ENCODE data around the gene SMARCB1.

SMARCB1 gene

GRCh38 chr22:23786752-23787599 is at the start of gene SMARCB1:
Gene SMARCB1, plus strand, starts transcription at chr22:23786966. Its CDS starts 204 bp downstream, at chr22:23787170.
- peak; percentile 89 for DNase-seq (ENCODE audit: low spot score)

- DNase-seq (ENCODE audit: low spot score) = no peak
Observed at GRCh38 chr22:23737696-23738095, 49.1 kb upstream of the SMARCB1 start.

- no peak for DNase-seq (ENCODE audit: low spot score)
Observed at GRCh38 chr22:23742505-23743264, 44.1 kb upstream of the SMARCB1 start.

GRCh38 chr22:23743303-23743705 is 43.5 kb upstream of the SMARCB1 start:
- no peak for DNase-seq (ENCODE audit: low spot score)

GRCh38 chr22:23744001-23744400 is 42.8 kb upstream of the SMARCB1 start:
- no peak for DNase-seq (ENCODE audit: low spot score)

- no peak for DNase-seq (ENCODE audit: low spot score)
Observed at GRCh38 chr22:23744485-23744884, 42.3 kb upstream of the SMARCB1 start.

GRCh38 chr22:23745791-23746190 is 41.0 kb upstream of the SMARCB1 start:
- DNase-seq (ENCODE audit: low spot score) = no peak

- no peak for DNase-seq (ENCODE audit: low spot score)
Observed at GRCh38 chr22:23749841-23750301, 36.9 kb upstream of the SMARCB1 start.

- DNase-seq (ENCODE audit: low spot score) = no peak
Observed at GRCh38 chr22:23750367-23750713, 36.4 kb upstream of the SMARCB1 start.

GRCh38 chr22:23750714-23751440 is 35.9 kb upstream of the SMARCB1 start, which contains the start of gene ZNF70:
Gene ZNF70, minus strand, starts transcription at chr22:23751112. Its CDS starts 5,972 bp downstream, at chr22:23745140.
- peak; percentile 88 for DNase-seq (ENCODE audit: low spot score)

- DNase-seq (ENCODE audit: low spot score) = peak; percentile 39
Observed at GRCh38 chr22:23751441-23751996, 35.2 kb upstream of the SMARCB1 start.

GRCh38 chr22:23752090-23752691 is 34.6 kb upstream of the SMARCB1 start:
- no peak for DNase-seq (ENCODE audit: low spot score)

- DNase-seq (ENCODE audit: low spot score) = no peak
Observed at GRCh38 chr22:23752750-23753149, 34.0 kb upstream of the SMARCB1 start.

- DNase-seq (ENCODE audit: low spot score) = no peak
Observed at GRCh38 chr22:23753385-23753784, 33.4 kb upstream of the SMARCB1 start.

- DNase-seq (ENCODE audit: low spot score) = no peak
Observed at GRCh38 chr22:23754220-23754919, 32.4 kb upstream of the SMARCB1 start, which contains the start of gene VPREB3. Gene VPREB3, minus strand, starts transcription at chr22:23754425. Its CDS starts 62 bp downstream, at chr22:23754363.

GRCh38 chr22:23754980-23755636 is 31.7 kb upstream of the SMARCB1 start:
- DNase-seq (ENCODE audit: low spot score) = no peak

GRCh38 chr22:23755711-23756110 is 31.1 kb upstream of the SMARCB1 start:
- no peak for DNase-seq (ENCODE audit: low spot score)

- DNase-seq (ENCODE audit: low spot score) = no peak
Observed at GRCh38 chr22:23756891-23757290, 29.9 kb upstream of the SMARCB1 start.

- no peak for DNase-seq (ENCODE audit: low spot score)
Observed at GRCh38 chr22:23759566-23759965, 27.2 kb upstream of the SMARCB1 start.

GRCh38 chr22:23760056-23760455 is 26.7 kb upstream of the SMARCB1 start:
- no peak for DNase-seq (ENCODE audit: low spot score)

Measured in kidney tubule cell (primary cell).